ENCODE results near the gene TMEM222.

The TMEM222 gene

GRCh38 chr1:27377760-27378495 lies 56.0 kb downstream of the TMEM222 start:
- no peak for DNase-seq (ENCODE audit: low read depth)
- no peak overlapping the region for H3K4me3 ChIP-seq (ENCODE audit: control insufficient read depth, low read depth, low read length)
- no peak for TF ChIP-seq CTCF (conservative IDR thresholded peaks at IDR 0.05; ENCODE audit: control insufficient read depth, insufficient read depth, low read depth, low read length)

- no peak for DNase-seq (ENCODE audit: low read depth)
- no peak for TF ChIP-seq CTCF (conservative IDR thresholded peaks at IDR 0.05; ENCODE audit: control insufficient read depth, insufficient read depth, low read depth, low read length)
- H3K4me3 ChIP-seq (ENCODE audit: control insufficient read depth, low read depth, low read length), result no peak overlapping the region
Measured at GRCh38 chr1:27379564-27380122, 57.7 kb downstream of the TMEM222 start.

- DNase-seq (ENCODE audit: low read depth), result no peak
- H3K4me3 ChIP-seq (ENCODE audit: control insufficient read depth, low read depth, low read length), result no peak overlapping the region
- no peak for TF ChIP-seq CTCF (conservative IDR thresholded peaks at IDR 0.05; ENCODE audit: control insufficient read depth, insufficient read depth, low read depth, low read length)
Measured at GRCh38 chr1:27380224-27380623, 58.3 kb downstream of the TMEM222 start.

GRCh38 chr1:27380766-27381733 lies 59.1 kb downstream of the TMEM222 start:
- no peak for TF ChIP-seq CTCF (conservative IDR thresholded peaks at IDR 0.05; ENCODE audit: control insufficient read depth, insufficient read depth, low read depth, low read length)
- H3K4me3 ChIP-seq (ENCODE audit: control insufficient read depth, low read depth, low read length), result no peak overlapping the region
- DNase-seq (ENCODE audit: low read depth), result no peak

GRCh38 chr1:27381969-27382762 lies 60.2 kb downstream of the TMEM222 start:
- no peak for DNase-seq (ENCODE audit: low read depth)
- TF ChIP-seq CTCF (conservative IDR thresholded peaks at IDR 0.05; ENCODE audit: control insufficient read depth, insufficient read depth, low read depth, low read length), result no peak
- H3K4me3 ChIP-seq (ENCODE audit: control insufficient read depth, low read depth, low read length), result no peak overlapping the region

GRCh38 chr1:27383039-27383605 lies 61.2 kb downstream of the TMEM222 start, which contains the start of gene CD164L2:
CD164L2 (minus strand) TSS chr1:27383333; CDS start chr1:27383239, 94 bp downstream.
- no peak for DNase-seq (ENCODE audit: low read depth)
- TF ChIP-seq CTCF (conservative IDR thresholded peaks at IDR 0.05; ENCODE audit: control insufficient read depth, insufficient read depth, low read depth, low read length), result no peak
- no peak within 1 kb of the TSS for H3K4me3 ChIP-seq (ENCODE audit: control insufficient read depth, low read depth, low read length)
